H1 (cell line): ENCODE results near the gene ITPKA. TPM values are rescaled to one million over a fixed set of nuclear protein-coding genes. Genes with fewer than 3 reads are reported as not detected.

Source experiments
- CTCF ChIA-PET: fragments of 300-600 bp; sonication (Branson Sonifier 250); formaldehyde crosslinking; loops from one replicate; lab custom pipeline; 2021; ENCODE audit not compliant: partially characterized antibody; lab: Charles Lee
- POLR2A ChIA-PET: fragments of 300-600 bp; sonication (Branson Sonifier 250); formaldehyde crosslinking; loops from one replicate; lab custom pipeline; 2021; ENCODE audit warnings: inconsistent platforms; ENCODE audit not compliant: partially characterized antibody; lab: Charles Lee
- DNase-seq, 2 experiments: peaks; one replicate each; pipeline versions ENCODE4 v3.0.0 to v3.0.0-alpha.2; 2010 to 2022; ENCODE audit warnings: low spot score in 2 of 2, low read depth in 1 of 2, mixed read lengths in 1 of 2
- FAIRE-seq: peaks from 2 replicates; lab custom pipeline; 2011; peaks lifted over from hg19 to GRCh38; lab: Jason Lieb, UNC
- H2AFZ ChIP-seq: 2 replicates; pipeline ENCODE4 v1.8.1; 2012; ENCODE audit warnings: low read length, inconsistent platforms
- H2AK5ac ChIP-seq: 2 replicates; pipeline ENCODE4 v1.6.1; 2013; ENCODE audit warnings: low read depth, low read length
- H2BK120ac ChIP-seq: replicated peaks from 2 replicates; pipeline ENCODE3; 2013; ENCODE audit warnings: low read depth, low read length, inconsistent platforms
- H2BK12ac ChIP-seq: 2 replicates; pipeline ENCODE4 v1.6.1; 2013; ENCODE audit warnings: low read depth, low read length
- H2BK15ac ChIP-seq: 2 replicates; pipeline ENCODE4 v1.6.1; 2013; ENCODE audit warnings: low read length
- H2BK20ac ChIP-seq: 2 replicates; pipeline ENCODE4 v1.6.1; 2013; ENCODE audit warnings: low read length
- H2BK5ac ChIP-seq: 2 replicates; pipeline ENCODE4 v1.6.1; 2013; ENCODE audit warnings: low read depth, low read length
- H3K14ac ChIP-seq: 2 replicates; pipeline ENCODE4 v1.6.1; 2013; ENCODE audit warnings: inconsistent platforms; ENCODE audit not compliant: insufficient read length
- H3K18ac ChIP-seq: 2 replicates; pipeline ENCODE4 v1.6.1; 2013; ENCODE audit warnings: low read length; ENCODE audit errors: extremely low read depth
- H3K23ac ChIP-seq: 2 replicates; pipeline ENCODE4 v1.6.1; 2013; ENCODE audit warnings: inconsistent platforms; ENCODE audit not compliant: insufficient read length
- H3K23me2 ChIP-seq: 2 replicates; pipeline ENCODE4 v1.6.1; 2013; ENCODE audit warnings: low read depth, low read length
- H3K27ac ChIP-seq: 2 replicates; pipeline ENCODE4 v1.6.1; 2011; ENCODE audit warnings: low read depth, low read length, inconsistent platforms
- H3K27me3 ChIP-seq, 4 experiments: replicated peaks in 1 of 4; 1 replicate in 1 of 4; 2 replicates in 3 of 4; pipeline versions ENCODE4 v1.6.1 to v1.8.1; 2011 to 2013; ENCODE audit warnings: low read length in 3 of 4, mild to moderate bottlenecking in 3 of 4, inconsistent platforms in 2 of 4, mixed read lengths in 2 of 4, moderate library complexity in 1 of 4; ENCODE audit not compliant: control insufficient read depth in 3 of 4, insufficient read depth in 3 of 4; ENCODE audit errors: extremely low read depth in 1 of 4
- H3K36me3 ChIP-seq, 4 experiments: 2 replicates each; pipeline versions ENCODE4 v1.6.1 to v1.8.1; 2011 to 2013; ENCODE audit warnings: mild to moderate bottlenecking in 4 of 4, low read length in 3 of 4, moderate library complexity in 2 of 4, control low read depth in 1 of 4, inconsistent platforms in 1 of 4; ENCODE audit not compliant: insufficient read depth in 4 of 4, control insufficient read depth in 2 of 4
- H3K4ac ChIP-seq: replicated peaks from 2 replicates; pipeline ENCODE3; 2013; ENCODE audit warnings: low read length, low read depth, mixed read lengths, inconsistent platforms; ENCODE audit not compliant: insufficient read length
- H3K4me1 ChIP-seq, 4 experiments: replicated peaks in 1 of 4; 1 replicate in 1 of 4; 2 replicates in 3 of 4; pipeline versions ENCODE4 v1.6.1 to v1.8.1; 2011 to 2013; ENCODE audit warnings: low read length in 3 of 4, inconsistent platforms in 2 of 4, mixed read lengths in 1 of 4; ENCODE audit not compliant: insufficient read depth in 4 of 4, control insufficient read depth in 3 of 4
- H3K4me2 ChIP-seq, 2 experiments: 2 replicates each; pipeline versions ENCODE4 v1.6.1 to v1.8.1; 2011 to 2013; ENCODE audit warnings: low read depth in 2 of 2, low read length in 2 of 2, control low read depth in 1 of 2, inconsistent platforms in 1 of 2, mild to moderate bottlenecking in 1 of 2; ENCODE audit not compliant: insufficient read depth in 1 of 2
- H3K4me3 ChIP-seq, 4 experiments: fragments of 200-600, 300-600 bp in 1 of 4; sonication (generic), shearing (Covaris generic), sonication (Bioruptor Twin) in 1 of 4; 2 replicates each; pipeline versions ENCODE4 v1.5.1 to v1.8.1; 2011 to 2016; ENCODE audit warnings: low read length in 4 of 4, low read depth in 3 of 4, control low read depth in 2 of 4, inconsistent platforms in 2 of 4, mild to moderate bottlenecking in 2 of 4, mixed read lengths in 1 of 4, moderate library complexity in 1 of 4; ENCODE audit not compliant: insufficient read depth in 2 of 4; ENCODE audit errors: extremely low read depth in 1 of 4
- H3K56ac ChIP-seq: replicated peaks from 2 replicates; pipeline ENCODE3; 2013; ENCODE audit warnings: low read depth, mild to moderate bottlenecking, mixed read lengths, low read length, inconsistent platforms; ENCODE audit not compliant: insufficient read length
- H3K79me1 ChIP-seq: 2 replicates; pipeline ENCODE4 v1.6.1; 2013; ENCODE audit warnings: low read depth, low read length, control low read depth
- H3K79me2 ChIP-seq, 2 experiments: 2 replicates each; pipeline versions ENCODE4 v1.6.1 to v1.8.1; 2012 to 2013; ENCODE audit warnings: low read length in 2 of 2, mild to moderate bottlenecking in 2 of 2, inconsistent platforms in 1 of 2; ENCODE audit not compliant: insufficient read depth in 2 of 2, control insufficient read depth in 1 of 2
- H3K9ac ChIP-seq, 4 experiments: replicated peaks in 1 of 4; 1 replicate in 1 of 4; 2 replicates in 3 of 4; pipeline versions ENCODE4 v1.6.1 to v1.8.1; 2011 to 2013; ENCODE audit warnings: low read depth in 3 of 4, low read length in 3 of 4, control low read depth in 2 of 4, mild to moderate bottlenecking in 2 of 4, moderate library complexity in 2 of 4, inconsistent platforms in 1 of 4; ENCODE audit errors: extremely low read depth in 1 of 4
- H3K9me3 ChIP-seq, 2 experiments: 2 replicates each; pipeline versions ENCODE4 v1.6.1 to v1.8.1; 2012 to 2013; ENCODE audit warnings: mild to moderate bottlenecking in 2 of 2, moderate library complexity in 2 of 2, control low read depth in 1 of 2, inconsistent platforms in 1 of 2, low read depth in 1 of 2, low read length in 1 of 2, mixed read lengths in 1 of 2; ENCODE audit not compliant: insufficient read depth in 2 of 2
- H4K20me1 ChIP-seq, 2 experiments: replicated peaks in 1 of 2; 2 replicates each; pipeline versions ENCODE3 to v1.8.1; 2011 to 2013; ENCODE audit warnings: inconsistent platforms in 2 of 2, low read length in 2 of 2, mild to moderate bottlenecking in 1 of 2; ENCODE audit not compliant: insufficient read depth in 2 of 2, control insufficient read depth in 1 of 2
- H4K5ac ChIP-seq: 2 replicates; pipeline ENCODE4 v1.6.1; 2013; ENCODE audit warnings: low read length, low read depth, mixed read lengths, inconsistent platforms; ENCODE audit not compliant: insufficient read length
- H4K8ac ChIP-seq: 2 replicates; pipeline ENCODE4 v1.8.0; 2013; ENCODE audit warnings: mild to moderate bottlenecking, moderate library complexity, low read length, inconsistent platforms; ENCODE audit not compliant: insufficient read depth; ENCODE audit errors: extremely low read depth
- H4K91ac ChIP-seq: replicated peaks from 2 replicates; pipeline ENCODE3; 2013; ENCODE audit warnings: low read length, mixed read lengths, inconsistent platforms; ENCODE audit not compliant: insufficient read length
- EZH2 ChIP-seq: fragments of 200-600 bp; sonication (generic); IDR thresholded peaks from 2 replicates; pipeline ENCODE4 v1.7.1; 2012; ENCODE audit warnings: low read depth, mild to moderate bottlenecking, moderate library complexity, low read length, inconsistent platforms; ENCODE audit not compliant: severe bottlenecking
- GABPA ChIP-seq: IDR thresholded peaks from 2 replicates; pipeline ENCODE4 v1.6.1; 2011; ENCODE audit warnings: mild to moderate bottlenecking, low read length, moderate library complexity, borderline replicate concordance; ENCODE audit not compliant: insufficient read depth
- KDM4A ChIP-seq: IDR thresholded peaks from one replicate; pipeline ENCODE4 v1.7.1; 2012; ENCODE audit warnings: low read depth, mild to moderate bottlenecking, moderate library complexity, low read length, inconsistent platforms; ENCODE audit not compliant: severe bottlenecking
- NANOG ChIP-seq: IDR thresholded peaks from 2 replicates; pipeline ENCODE4 v1.6.1; 2011; ENCODE audit warnings: low read length, low read depth, mild to moderate bottlenecking, inconsistent platforms; ENCODE audit not compliant: insufficient read depth, poor library complexity, severe bottlenecking
- POU5F1 ChIP-seq: IDR thresholded peaks from 2 replicates; pipeline ENCODE4 v1.6.1; 2011; ENCODE audit warnings: low read depth, mild to moderate bottlenecking, low read length, moderate library complexity
- RAD21 ChIP-seq, 2 experiments: IDR thresholded peaks in 1 of 2; conservative IDR thresholded peaks in 1 of 2; 2 replicates each; pipeline ENCODE4 v1.6.1; 2011; ENCODE audit warnings: low read depth in 2 of 2, low read length in 2 of 2, improper control_type of control experiment in 1 of 2, inconsistent platforms in 1 of 2, mild to moderate bottlenecking in 1 of 2, moderate library complexity in 1 of 2
- RBBP5 ChIP-seq: IDR thresholded peaks from 2 replicates; pipeline ENCODE4 v1.7.1; 2012; ENCODE audit warnings: low read depth, mild to moderate bottlenecking, inconsistent platforms, low read length, moderate library complexity, borderline replicate concordance
- RNF2 ChIP-seq: fragments of 200-900, 300-1000 bp; sonication (generic); IDR thresholded peaks from 2 replicates; pipeline ENCODE4 v1.7.1; 2016; ENCODE audit warnings: borderline replicate concordance, low read depth, mild to moderate bottlenecking, antibody characterized with exemption, low read length; ENCODE audit not compliant: poor library complexity, severe bottlenecking; ENCODE audit errors: missing control alignments
- WGBS, 2 experiments: shearing (Covaris generic) in 1 of 2; methylation state at CpG; one replicate each; pipeline versions ENCODE4 v1.1.6 to v1.1.7; 2013 to 2015; ENCODE audit warnings: low lambda C conversion rate in 2 of 2, mixed read lengths in 2 of 2, inconsistent platforms in 1 of 2, low coverage in 1 of 2, missing lambda C conversion rate in 1 of 2; ENCODE audit not compliant: insufficient replicate concordance in 2 of 2, insufficient coverage in 1 of 2, insufficient read length in 1 of 2; ENCODE audit errors: extremely low coverage in 1 of 2, missing lambda C conversion rate in 1 of 2; 5-methylcytosine and 5-hydroxymethylcytosine counted together
- polyA plus RNA-seq, 7 experiments: library from polyadenylated mRNA; depleted of rRNA in 3 of 7; stranded (reverse) in 5 of 7; unstranded in 2 of 7; fragments of >200 nt in 5 of 7; fragments of 200-250 nt in 2 of 7; gene quantifications; 1 replicate in 5 of 7; 2 replicates in 1 of 7; 4 replicates in 1 of 7; pipeline versions ENCODE4 v1.2.1 to v1.2.3, GENCODE V29; 2011 to 2013; ENCODE audit warnings: missing spikeins in 2 of 7, mixed read lengths in 2 of 7
- total RNA-seq: library from RNA; stranded (reverse); fragmentation: NEBNext Ultra II Directional; extraction: Animal tissue kit (Norgen Biotek cat#: 25700); gene quantifications from 2 replicates; pipeline ENCODE4 v1.2.1, GENCODE V29; 2021

The ITPKA gene
- total and polyA plus RNA-seq, 2 of the 8 experiments (the other 6 are each of a cell fraction or from before 2014, with no cell fraction given): 0.39 to 0.99 TPM

DNA sequence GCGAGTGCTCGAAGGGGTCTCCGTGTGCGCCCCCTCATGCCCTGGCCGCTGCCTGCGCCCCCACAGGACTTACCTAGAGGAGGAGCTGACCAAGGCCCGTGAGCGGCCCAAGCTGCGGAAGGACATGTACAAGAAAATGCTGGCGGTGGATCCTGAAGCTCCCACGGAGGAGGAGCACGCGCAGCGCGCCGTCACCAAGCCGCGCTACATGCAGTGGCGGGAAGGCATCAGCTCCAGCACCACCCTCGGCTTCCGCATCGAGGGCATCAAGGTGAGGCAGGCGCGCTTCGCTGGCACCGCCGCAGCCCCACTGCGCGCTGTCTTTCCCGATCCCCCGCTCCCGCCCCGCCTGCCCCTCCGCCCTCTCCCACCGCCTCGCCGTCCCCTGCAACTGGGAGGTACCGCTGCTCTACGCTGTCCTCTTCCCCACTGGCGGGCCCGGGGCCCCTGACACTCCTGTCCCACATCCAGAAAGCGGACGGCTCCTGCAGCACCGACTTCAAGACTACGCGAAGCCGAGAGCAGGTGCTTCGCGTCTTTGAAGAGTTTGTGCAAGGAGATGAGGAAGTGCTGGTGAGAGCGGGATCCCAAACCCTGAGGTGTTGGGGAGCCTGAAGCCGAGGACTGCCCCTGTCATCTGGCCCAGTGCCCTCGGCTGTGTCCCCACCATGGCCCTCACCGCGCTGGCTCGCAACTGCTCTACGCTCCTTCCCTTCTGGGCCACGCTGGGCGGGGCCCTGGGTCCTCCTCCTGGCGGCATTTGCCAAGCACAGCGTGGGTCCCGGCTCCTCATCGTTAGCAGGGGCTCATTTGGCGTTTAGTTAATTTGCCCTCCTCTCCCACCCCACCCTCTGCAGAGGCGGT is 8.5 kb downstream of the ITPKA start:
- DNase-seq (no peak), FAIRE-seq (no peak)
- Histone ChIP-seq H3K79me1 (no peaks in the 10 kb centered on the region), H4K20me1 (peaks cover 1 to 11% of the 10 kb centered on the region in 2 experiments), H2BK15ac (peak overlapping the region; percentile 46; the same call in 1 of the 2 replicates), H3K4ac (no peak overlapping the region), H4K8ac (peak overlapping the region; percentile 11; the same call in 1 of the 2 replicates), H3K9ac (no peak overlapping the region), H3K56ac (no peak overlapping the region), H3K36me3 (no peaks in the 10 kb centered on the region), H3K9me3 (no peaks in the 10 kb centered on the region; a peak in 1 of 4 replicates), H3K4me2 (peak overlapping the region; percentile 74 to 78), H3K4me1 (peaks cover 0 to 19% (median 12%) of the 10 kb centered on the region in 4 experiments; a peak in 6 of 7 replicates), H3K27me3 (peaks cover 63 to 95% (median 91%) of the 10 kb centered on the region in 4 experiments), H2BK12ac (no peak overlapping the region), H3K79me2 (no peaks in the 10 kb centered on the region), H2BK5ac (no peak overlapping the region), H4K5ac (no peak overlapping the region), H4K91ac (no peak overlapping the region), H3K23ac (no peak overlapping the region), H3K18ac (no peak overlapping the region), H3K14ac (no peak overlapping the region), H2BK20ac (no peak overlapping the region), H2BK120ac (no peak overlapping the region), H3K23me2 (peaks cover 10% of the 10 kb centered on the region; the same call in 1 of the 2 replicates), H2AFZ (peak overlapping the region; percentile 11; the same call in 1 of the 2 replicates), H2AK5ac (no peak overlapping the region), H3K4me3 (peak overlapping the region; percentile 21 to 53 (median 30); a peak in 7 of 8 replicates), H3K27ac (no peak overlapping the region)
- WGBS, 2 experiments: 4% methylated on average over 29 of the region's 64 CpGs; no CpG with 5 or more reads in 1 of the 2 experiments
- POLR2A ChIA-PET: interaction anchor here (0.8 to 2.1 kb wide), 5 partner anchors 7 to 21 kb away, joined by 3 to 9 read pairs (median 5); partner anchors contain the start of gene LTK
- CTCF ChIA-PET: interaction anchor here (1.6 to 6.1 kb wide), 2 partner anchors 10 to 37 kb away, joined by 7 to 46 read pairs; no protein-coding TSS in a partner anchor
- TF ChIP-seq KDM4A (peak; percentile 71), RNF2 (peak; percentile 17), POU5F1 (no peak), GABPA (0 out of 2 replicates have a peak, but pooled peaks have one; percentile 9), EZH2 (peak; percentile 95), RAD21 (IDR thresholded peaks at IDR 0.05 in 1 of 2, conservative IDR thresholded peaks at IDR 0.05 in 1 of 2; ENCODE audit: low read depth in 2 of 2, low read length in 2 of 2) (no peak), NANOG (no peak), RBBP5 (0 out of 2 replicates have a peak, but pooled peaks have one; percentile 16)
